ENCODE measurements around the gene AGMO.

DNA sequence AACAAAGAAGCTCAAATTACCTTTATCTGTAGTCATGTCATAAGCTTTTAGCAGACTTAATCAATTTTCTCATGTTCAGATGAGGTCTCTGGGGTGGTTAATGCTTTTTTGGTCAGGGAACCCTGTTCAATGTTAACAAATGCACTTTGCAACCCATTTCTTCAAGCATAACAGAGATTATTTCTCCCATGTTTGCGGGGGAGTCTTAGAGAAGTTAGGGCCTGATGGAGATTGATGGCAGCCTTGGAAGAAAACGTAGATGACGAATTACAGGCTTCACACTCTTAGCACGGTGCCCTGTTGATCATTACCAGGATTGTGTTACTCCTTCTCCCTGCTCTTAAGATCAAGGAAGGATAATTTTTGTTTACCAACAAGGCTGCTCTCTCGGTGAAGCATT, 76.4 kb downstream of the AGMO start:
- TF ChIP-seq CHD1 (IDR thresholded peaks at IDR 0.05; ENCODE audit: low read depth, low read length) (no peak), RELA (IDR thresholded peaks at IDR 0.05; ENCODE audit: borderline replicate concordance, partially characterized antibody) (no peak)
- TF ChIP-seq, protein P1, sequence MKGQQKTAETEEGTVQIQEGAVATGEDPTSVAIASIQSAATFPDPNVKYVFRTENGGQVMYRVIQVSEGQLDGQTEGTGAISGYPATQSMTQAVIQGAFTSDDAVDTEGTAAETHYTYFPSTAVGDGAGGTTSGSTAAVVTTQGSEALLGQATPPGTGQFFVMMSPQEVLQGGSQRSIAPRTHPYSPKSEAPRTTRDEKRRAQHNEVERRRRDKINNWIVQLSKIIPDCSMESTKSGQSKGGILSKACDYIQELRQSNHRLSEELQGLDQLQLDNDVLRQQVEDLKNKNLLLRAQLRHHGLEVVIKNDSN (IDR thresholded peaks at IDR 0.05; ENCODE audit: borderline replicate concordance, extremely low read length, insufficient read depth, low read depth, low read length) = no peak

Data from GM12878 (cell line).